ENCODE data around the gene AP2M1. TPM values are rescaled to one million over a fixed set of nuclear protein-coding genes. Genes with fewer than 3 reads are reported as not detected.

Gene AP2M1
- total RNA-seq, 1 donor from 2014 or later, result 253 TPM

DNA sequence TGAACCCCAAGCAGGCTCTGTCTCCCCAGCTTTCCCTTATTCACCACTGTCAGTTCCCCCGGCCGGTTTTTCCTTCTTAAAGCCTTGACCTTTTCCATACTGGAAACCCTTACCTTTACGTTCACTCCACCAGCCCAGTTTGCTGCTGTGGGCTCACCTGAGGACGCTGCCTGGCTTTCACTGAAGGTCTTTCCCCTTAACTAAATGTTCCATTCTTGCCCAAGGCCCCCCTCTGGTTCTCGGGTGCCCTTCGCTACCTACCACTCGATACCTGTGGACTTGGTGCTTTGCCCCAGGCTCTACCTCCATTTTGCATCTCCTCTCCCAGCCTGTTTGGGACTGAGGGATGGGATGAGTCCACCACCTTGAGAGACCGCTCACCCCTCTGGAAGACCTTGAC is 851 bp downstream of the AP2M1 start:
- intact Hi-C loops (cut with DNase I), result no loop called here
- ATAC-seq (ENCODE audit: poor library complexity) (no peak), DNase-seq (peak; percentile 36)

DNA sequence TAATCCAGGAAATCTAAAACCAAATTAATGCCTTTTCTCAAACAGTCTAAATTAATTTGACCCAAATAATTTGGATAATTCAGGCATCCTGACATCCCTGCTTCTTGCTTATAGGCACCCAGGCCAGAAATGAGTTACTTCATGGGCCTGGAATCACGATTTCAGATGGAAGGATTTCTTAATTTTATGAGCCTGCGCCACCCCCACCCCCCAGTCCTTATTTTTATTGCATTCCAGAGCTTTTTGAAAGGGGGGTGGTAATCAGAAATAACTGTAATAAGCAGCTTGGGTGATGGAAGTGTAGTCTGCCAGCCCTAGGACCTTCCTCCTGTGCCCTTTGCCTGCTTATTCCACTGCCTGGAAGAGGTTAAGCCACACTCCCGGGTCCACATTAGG is 1.3 kb downstream of the AP2M1 start:
- ATAC-seq (ENCODE audit: poor library complexity), result no peak
- intact Hi-C loops (cut with DNase I), result no loop called here
- DNase-seq, result no peak

DNA sequence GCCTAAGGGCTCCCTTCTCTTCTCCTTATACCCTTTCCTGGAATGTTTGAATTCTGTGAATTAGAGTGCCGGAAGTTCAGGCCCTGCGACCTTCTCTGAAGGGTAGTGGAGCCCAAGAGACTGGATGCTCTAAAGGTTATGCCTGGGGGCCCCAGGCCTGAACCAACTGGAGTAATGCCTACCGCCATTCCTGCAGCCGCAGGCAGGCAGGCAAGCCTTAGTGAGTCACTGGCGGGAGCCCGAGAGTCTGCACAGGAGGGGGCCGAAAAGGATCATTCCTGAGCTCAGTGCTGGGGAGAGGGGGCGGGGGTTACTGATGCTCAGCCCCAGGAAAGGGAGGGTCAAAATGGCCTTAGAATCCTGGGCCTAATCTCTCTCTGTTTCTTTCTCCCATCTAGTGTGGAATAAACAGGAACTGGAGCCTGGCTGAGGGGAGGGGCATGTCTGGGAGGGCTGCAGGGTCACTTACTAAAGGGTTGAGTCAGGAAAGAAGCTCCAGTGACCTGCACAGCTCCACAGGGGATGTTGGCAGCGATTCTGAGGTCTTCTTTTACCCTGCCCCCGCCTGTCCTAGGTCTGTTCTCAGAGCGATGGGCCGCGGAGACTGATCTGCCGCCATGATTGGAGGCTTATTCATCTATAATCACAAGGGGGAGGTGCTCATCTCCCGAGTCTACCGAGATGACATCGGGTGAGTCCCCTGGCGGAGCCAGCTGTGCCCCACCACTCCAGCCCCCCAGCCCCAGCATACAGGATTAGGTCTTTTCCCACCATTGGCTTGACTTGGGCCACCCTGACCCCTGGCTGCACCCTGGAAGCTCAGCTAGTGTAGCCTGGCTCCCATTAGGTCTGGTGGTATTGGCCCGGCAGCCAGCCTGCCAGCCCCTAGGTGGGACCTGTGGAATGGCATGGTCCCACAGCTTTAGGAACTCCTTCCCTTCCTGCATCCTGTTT is 2.0 kb downstream of the AP2M1 start:
- DNase-seq (peak; percentile 68), ATAC-seq (ENCODE audit: poor library complexity) (peak; percentile 18)
- intact Hi-C loops (cut with DNase I), result no loop called here

DNA sequence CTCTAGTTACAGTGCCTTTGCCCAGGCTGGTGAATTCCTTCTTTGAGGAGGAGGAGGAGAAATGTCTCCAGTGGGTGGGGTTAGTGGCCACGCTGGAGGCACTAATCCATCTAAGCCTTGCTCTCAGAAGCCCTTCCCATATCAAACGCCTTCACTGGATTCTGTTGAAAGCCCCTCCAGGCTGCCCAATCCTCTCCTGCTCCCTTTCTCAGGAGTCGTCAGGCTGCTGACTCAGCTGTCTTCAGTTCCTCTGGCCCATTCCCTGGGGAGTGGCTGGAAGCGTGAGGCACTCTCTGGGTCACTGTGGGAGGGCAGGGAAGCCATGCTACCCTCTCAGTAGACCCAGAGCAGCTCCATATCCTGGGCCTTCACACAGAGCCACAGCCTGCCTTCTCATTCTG is 2.7 kb downstream of the AP2M1 start:
- no peak for DNase-seq
- ATAC-seq (ENCODE audit: poor library complexity), result no peak
- intact Hi-C loops (cut with DNase I), result no loop called here

GRCh38 chr3:184177767-184178306 is 3.2 kb downstream of the AP2M1 start:
- intact Hi-C loops (cut with DNase I), result no loop called here
- ATAC-seq (ENCODE audit: poor library complexity), result no peak
- no peak for DNase-seq

DNA sequence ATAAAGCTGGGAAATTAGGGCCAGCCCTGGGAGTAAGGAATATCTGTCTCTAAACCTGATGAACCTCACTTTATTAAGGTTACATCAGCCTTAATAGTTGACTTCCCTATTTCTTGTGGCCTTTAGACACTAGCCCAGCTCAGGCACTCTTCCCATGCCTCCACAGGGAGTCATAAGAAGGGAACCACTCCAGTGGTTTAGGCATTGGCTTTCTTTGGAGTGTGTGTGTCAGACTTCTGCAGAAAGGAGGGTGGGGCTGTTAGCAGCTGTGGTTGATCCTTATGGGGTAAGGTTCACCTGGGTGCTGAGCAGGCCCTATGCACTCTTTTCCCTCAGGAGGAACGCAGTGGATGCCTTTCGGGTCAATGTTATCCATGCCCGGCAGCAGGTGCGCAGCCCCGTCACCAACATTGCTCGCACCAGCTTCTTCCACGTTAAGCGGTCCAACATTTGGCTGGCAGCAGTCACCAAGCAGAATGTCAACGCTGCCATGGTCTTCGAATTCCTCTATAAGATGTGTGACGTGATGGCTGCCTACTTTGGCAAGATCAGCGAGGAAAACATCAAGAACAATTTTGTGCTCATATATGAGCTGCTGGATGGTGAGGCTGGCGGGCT is 4.0 kb downstream of the AP2M1 start:
- intact Hi-C loops (cut with DNase I), result no loop called here
- ATAC-seq (ENCODE audit: poor library complexity) (no peak), DNase-seq (no peak)

GRCh38 chr3:184180165-184180564 is 5.5 kb downstream of the AP2M1 start:
- intact Hi-C loops (cut with DNase I), result no loop called here
- DNase-seq (no peak), ATAC-seq (ENCODE audit: poor library complexity) (no peak)

DNA sequence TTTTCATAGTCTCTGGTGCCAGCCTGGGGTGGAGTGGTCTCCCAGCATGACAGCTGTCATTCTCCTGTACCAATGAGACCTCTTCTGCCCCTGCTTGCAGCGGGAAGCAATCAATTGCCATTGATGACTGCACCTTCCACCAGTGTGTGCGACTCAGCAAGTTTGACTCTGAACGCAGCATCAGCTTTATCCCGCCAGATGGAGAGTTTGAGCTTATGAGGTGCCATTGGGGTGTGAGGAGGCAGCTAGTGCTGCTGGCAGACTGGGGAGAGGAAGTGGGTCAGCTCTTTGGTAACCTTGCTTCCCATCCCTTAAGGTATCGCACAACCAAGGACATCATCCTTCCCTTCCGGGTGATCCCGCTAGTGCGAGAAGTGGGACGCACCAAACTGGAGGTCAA is 6.9 kb downstream of the AP2M1 start:
- intact Hi-C loops (cut with DNase I), result no loop called here
- ATAC-seq (ENCODE audit: poor library complexity), result no peak
- no peak for DNase-seq

- intact Hi-C loops (cut with DNase I), result no loop called here
- no peak for ATAC-seq (ENCODE audit: poor library complexity)
- DNase-seq, result no peak
Observed at GRCh38 chr3:184183679-184184078, 9.0 kb downstream of the AP2M1 start.

DNA sequence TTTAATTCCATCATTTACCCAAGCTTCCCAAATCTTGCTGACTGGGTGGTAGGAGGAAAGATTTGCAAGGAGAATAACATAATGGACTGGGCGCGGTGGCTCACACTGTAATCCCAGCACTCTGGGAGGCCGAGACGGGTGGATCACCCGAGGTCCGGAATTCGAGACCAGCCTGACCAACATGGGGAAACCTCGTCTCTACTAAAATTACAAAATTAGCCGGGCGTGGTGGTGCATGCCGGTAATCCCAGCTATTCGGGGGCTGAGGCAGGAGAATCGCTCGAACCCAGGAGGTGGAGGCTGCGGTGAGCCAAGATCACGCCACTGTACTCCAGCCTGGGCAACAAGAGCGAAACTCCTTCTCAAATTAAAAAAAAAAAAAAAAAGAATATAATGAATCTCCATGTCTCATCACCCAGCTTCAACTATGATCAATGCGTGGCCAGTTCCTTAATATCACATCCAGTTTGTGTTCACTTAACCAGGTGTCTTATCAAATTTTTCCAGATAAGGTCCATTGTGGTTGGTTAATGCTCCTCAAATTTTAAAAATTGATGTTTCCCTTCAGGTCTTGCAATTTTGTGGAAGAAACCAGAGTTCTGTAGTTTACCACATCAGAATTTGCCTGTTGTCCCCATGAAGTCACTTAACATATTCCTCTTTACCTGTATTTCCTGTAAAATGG is 10.0 kb downstream of the AP2M1 start:
- ATAC-seq (ENCODE audit: poor library complexity), result no peak
- DNase-seq, result no peak
- intact Hi-C loops (cut with DNase I), result loop anchor here (5.0 kb wide), 1 partner anchor 178 kb away; the partner anchor contains the start of genes CLCN2 and POLR2H

DNA sequence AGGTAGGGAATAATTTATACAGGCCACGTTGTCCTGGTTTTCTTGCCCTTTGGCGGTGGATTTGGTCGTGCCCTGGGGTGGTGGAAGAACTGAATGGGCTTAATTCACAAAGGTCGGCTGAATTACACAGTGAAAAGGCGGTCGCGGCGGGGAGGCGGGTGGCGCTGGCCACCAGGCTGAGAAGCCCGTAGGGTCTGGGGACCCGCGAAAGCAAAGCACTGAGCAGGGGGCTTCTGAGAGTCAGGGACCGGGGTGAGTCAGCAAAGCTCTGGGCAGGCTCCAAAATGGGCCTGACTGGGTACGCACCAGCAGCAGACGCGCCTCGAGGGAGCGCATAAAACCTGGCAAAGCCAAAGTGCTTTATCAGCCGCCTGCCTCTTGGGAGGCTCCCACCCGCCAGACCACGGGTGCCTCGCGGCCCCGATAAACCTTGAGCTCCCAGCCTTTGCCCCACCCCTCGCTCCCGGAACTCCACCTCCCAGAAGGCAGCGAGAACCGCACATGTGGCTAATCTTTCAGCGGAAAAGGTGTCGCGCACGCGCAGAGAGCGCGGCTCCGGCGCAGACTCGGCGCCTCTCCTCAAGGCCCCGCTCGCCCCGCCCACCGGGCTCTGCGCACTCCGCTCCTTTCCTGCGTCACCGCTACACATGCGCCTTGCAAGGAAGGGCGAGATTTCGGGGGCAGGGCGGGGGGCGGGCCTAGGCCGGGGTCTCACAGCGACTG is 11.0 kb downstream of the AP2M1 start:
- peak; percentile 100 for DNase-seq
- peak; percentile 98 for ATAC-seq (ENCODE audit: poor library complexity)
- intact Hi-C loops (cut with DNase I), result loop anchor here (5.0 kb wide), 1 partner anchor 177 kb away; the partner anchor contains the start of genes CLCN2 and POLR2H

DNA sequence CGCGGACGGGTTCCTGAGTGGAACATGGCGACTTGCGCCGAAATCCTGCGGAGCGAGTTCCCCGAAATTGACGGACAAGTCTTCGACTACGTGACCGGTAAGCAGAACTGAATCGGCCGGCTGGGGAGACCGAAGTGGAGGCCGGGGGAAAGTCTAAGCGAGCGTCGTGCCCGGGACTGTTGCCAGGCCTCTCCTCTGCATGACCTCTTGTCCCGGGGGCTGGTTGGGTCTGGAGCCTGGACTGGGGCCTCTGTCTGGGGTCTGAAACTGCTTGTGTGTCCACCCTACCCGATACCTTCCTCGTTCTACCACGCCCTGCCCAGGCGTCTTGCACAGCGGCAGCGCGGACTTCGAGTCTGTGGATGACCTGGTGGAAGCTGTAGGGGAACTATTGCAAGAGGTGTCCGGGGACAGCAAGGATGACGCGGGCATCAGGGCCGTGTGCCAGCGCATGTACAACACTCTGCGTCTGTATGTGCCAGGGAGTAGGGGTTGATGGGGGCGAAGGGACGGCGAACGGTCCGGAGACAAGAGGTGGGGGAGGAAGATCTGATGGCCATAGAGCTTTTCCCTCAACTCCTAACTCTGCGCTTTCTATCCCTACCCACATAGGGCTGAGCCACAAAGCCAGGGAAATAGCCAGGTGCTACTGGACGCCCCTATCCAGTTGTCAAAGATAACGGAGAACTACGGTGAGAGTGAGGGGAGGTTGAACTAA is 11.7 kb downstream of the AP2M1 start, which contains the start of gene ABCF3:
Gene ABCF3, plus strand, starts transcription at position 16 of the 718 bp plus-strand sequence. Its CDS starts 9 bp downstream, at position 25.
- peak; percentile 28 for ATAC-seq (ENCODE audit: poor library complexity)
- DNase-seq, result no peak
- intact Hi-C loops (cut with DNase I), result loop anchor here (5.0 kb wide), 1 partner anchor 176 kb away; the partner anchor contains the start of genes CLCN2 and POLR2H

GRCh38 chr3:184186902-184187207 is 12.2 kb downstream of the AP2M1 start:
- intact Hi-C loops (cut with DNase I), result loop anchor here (5.0 kb wide), 1 partner anchor 175 kb away; the partner anchor contains the start of genes CLCN2 and POLR2H
- DNase-seq, result no peak
- no peak for ATAC-seq (ENCODE audit: poor library complexity)

DNA sequence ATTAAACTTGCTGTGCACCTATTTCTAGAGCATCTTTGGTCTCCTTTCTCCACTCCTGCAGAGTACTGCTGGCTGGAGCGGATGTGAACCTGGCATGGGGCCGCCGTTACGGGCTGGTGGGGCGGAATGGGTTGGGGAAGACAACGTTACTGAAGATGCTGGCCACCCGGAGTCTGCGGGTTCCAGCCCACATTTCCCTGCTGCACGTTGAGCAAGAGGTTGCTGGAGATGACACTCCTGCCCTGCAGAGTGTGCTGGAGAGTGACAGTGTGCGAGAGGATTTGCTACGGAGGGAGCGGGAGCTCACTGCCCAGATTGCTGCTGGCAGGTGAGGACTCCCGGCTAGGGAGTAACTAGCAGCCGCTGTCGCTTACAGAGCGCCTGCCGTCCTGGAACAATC is 13.4 kb downstream of the AP2M1 start:
- DNase-seq, result no peak
- intact Hi-C loops (cut with DNase I), result loop anchor here (5.0 kb wide), 1 partner anchor 174 kb away; the partner anchor contains the start of genes CLCN2 and POLR2H
- no peak for ATAC-seq (ENCODE audit: poor library complexity)

DNA sequence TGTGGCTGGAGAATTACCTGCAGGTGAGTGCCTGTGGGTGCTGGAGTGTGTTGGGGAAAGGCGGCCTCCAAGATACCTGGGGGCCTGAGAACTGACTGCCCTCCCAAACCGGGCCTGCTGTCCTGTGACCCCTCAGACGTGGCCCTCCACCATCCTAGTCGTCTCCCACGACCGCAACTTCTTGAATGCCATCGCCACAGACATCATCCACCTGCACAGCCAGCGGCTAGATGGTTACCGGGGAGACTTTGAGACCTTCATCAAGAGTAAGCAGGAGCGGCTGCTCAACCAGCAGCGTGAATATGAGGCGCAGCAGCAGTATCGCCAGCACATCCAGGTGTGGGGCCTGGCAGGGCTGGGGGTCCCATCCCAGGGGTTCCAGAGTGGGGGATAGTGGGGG is 14.8 kb downstream of the AP2M1 start:
- no peak for ATAC-seq (ENCODE audit: poor library complexity)
- intact Hi-C loops (cut with DNase I), result loop anchor here (5.0 kb wide), 1 partner anchor 173 kb away; the partner anchor contains the start of genes CLCN2 and POLR2H
- no peak for DNase-seq

GRCh38 chr3:184192889-184193288 is 18.2 kb downstream of the AP2M1 start:
- no peak for ATAC-seq (ENCODE audit: poor library complexity)
- DNase-seq, result no peak
- intact Hi-C loops (cut with DNase I), result no loop called here

GRCh38 chr3:184193991-184194539 is 19.4 kb downstream of the AP2M1 start:
- intact Hi-C loops (cut with DNase I), result no loop called here

More at GRCh38 chr3:184193991-184194539, 19.4 kb downstream of the AP2M1 start:
- ATAC-seq (ENCODE audit: poor library complexity) (no peak), DNase-seq (no peak)
